IMR-90 (cell line): Measurements from ENCODE around the gene BRS3.

Experiments used
- CEBPB ChIP-seq: IDR thresholded peaks from 2 replicates; pipeline ENCODE4 v1.6.1; 2012; ENCODE audit warnings: low read depth, low read length, improper control_type of control experiment
- CTCF ChIP-seq: conservative IDR thresholded peaks from 2 replicates; pipeline ENCODE4 v1.5.1; 2012; ENCODE audit warnings: mild to moderate bottlenecking, low read depth, low read length, improper control_type of control experiment
- FOS ChIP-seq: fragments of 150-350 bp; IDR thresholded peaks from 2 replicates; pipeline ENCODE4 v1.6.1; 2016; ENCODE audit warnings: low read depth, low read length
- MAZ ChIP-seq: IDR thresholded peaks from 2 replicates; pipeline ENCODE4 v1.6.1; 2012; ENCODE audit warnings: low read depth, mild to moderate bottlenecking, low read length, improper control_type of control experiment, moderate library complexity, borderline replicate concordance
- POLR2A ChIP-seq: IDR thresholded peaks from 2 replicates; pipeline ENCODE4 v1.6.1; 2012; ENCODE audit warnings: mild to moderate bottlenecking, low read depth, low read length
- RAD21 ChIP-seq: IDR thresholded peaks from 2 replicates; pipeline ENCODE4 v1.6.1; 2012; ENCODE audit warnings: low read length, improper control_type of control experiment
- RCOR1 ChIP-seq: IDR thresholded peaks from 2 replicates; pipeline ENCODE4 v1.6.1; 2012; ENCODE audit warnings: mild to moderate bottlenecking, low read length, improper control_type of control experiment; ENCODE audit not compliant: insufficient replicate concordance
- RFX5 ChIP-seq: IDR thresholded peaks from 2 replicates; pipeline ENCODE4 v1.8.0; 2012; ENCODE audit warnings: low read depth, mild to moderate bottlenecking, low read length, moderate library complexity
- SMC3 ChIP-seq: fragments of 150-350 bp; IDR thresholded peaks from 2 replicates; pipeline ENCODE4 v1.6.1; 2016; ENCODE audit warnings: low read depth, mild to moderate bottlenecking, antibody characterized with exemption, low read length, moderate library complexity
- USF2 ChIP-seq: fragments of 150-350 bp; IDR thresholded peaks from 2 replicates; pipeline ENCODE4 v1.6.1; 2017; ENCODE audit warnings: mild to moderate bottlenecking, antibody characterized with exemption, low read length, low read depth

- no peak for TF ChIP-seq CTCF
- TF ChIP-seq POLR2A, result no peak
- no peak for TF ChIP-seq RFX5
- TF ChIP-seq USF2, result no peak
- no peak for TF ChIP-seq MAZ
- no peak for TF ChIP-seq RAD21
- no peak for TF ChIP-seq RCOR1
- no peak for TF ChIP-seq FOS
- TF ChIP-seq SMC3, result no peak
- TF ChIP-seq CEBPB, result no peak
Observed at GRCh38 chrX:136493011-136493410, 5.3 kb downstream of the BRS3 start.
